Measurements from ENCODE around the gene LASP1. TPM values are rescaled to one million over a fixed set of nuclear protein-coding genes. Genes with fewer than 3 reads are reported as not detected.
A peak's percentile ranks its signal among the peaks of the same experiment; 100 is the strongest.

The LASP1 gene
- total and polyA plus RNA-seq, 2 of the 8 experiments (the other 6 are each of a cell fraction or from before 2014, with no cell fraction given), result 114 to 180 TPM

DNA sequence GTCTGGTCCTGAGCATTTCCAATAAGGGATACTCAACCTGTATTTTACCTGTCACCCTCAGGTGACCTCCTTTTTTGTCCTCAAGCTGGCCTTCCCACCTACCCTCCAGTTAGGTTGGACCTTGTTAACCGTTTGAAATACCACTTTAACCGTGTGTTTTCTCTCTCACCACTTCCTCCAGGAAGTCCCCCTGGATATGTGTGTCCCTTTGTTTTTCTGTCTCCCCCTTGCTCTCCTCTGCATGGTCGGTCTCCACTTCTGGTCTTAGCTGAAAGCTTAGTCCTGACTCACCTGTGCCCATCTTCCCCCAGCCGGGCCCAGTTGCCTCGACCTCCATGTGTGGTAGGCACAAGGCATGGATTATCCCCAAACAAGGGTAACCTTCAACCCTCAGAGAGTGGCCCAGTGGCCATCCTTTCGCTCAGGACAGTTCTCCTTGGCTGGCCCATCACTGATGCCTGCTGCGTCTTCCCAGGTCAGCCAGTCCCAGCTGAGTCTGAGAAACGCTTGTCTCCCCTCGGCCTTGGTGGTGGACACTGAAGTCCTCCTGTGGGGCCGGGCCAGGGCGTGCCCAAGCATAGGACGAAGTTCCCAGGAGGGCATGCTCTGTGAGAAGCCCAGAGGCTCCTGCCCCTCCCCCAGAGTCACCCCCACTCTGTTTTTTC is 20.0 kb downstream of the LASP1 start:
- Histone ChIP-seq H3K56ac (replicated peaks; ENCODE audit: insufficient read length, low read depth, low read length) (no peak overlapping the region), H2BK120ac (replicated peaks; ENCODE audit: low read depth, low read length) (no peak overlapping the region), H3K18ac (ENCODE audit: extremely low read depth, low read length) (peak overlapping the region; percentile 32; the same call in 1 of the 2 replicates), H2BK15ac (ENCODE audit: low read length) (no peak overlapping the region), H3K4ac (replicated peaks; ENCODE audit: insufficient read length, low read depth, low read length) (no peak overlapping the region), H3K23ac (ENCODE audit: insufficient read length) (no peak overlapping the region), H3K4me1 (replicated peaks in 1 of 4; ENCODE audit: control insufficient read depth in 3 of 4, insufficient read depth in 4 of 4, low read length in 3 of 4) (peaks cover 7 to 21% (median 14%) of the 10 kb centered on the region in 4 experiments), H3K36me3 (ENCODE audit: control insufficient read depth in 2 of 4, insufficient read depth in 4 of 4, low read length in 3 of 4) (peaks cover 0 to 18% (median 12%) of the 10 kb centered on the region in 4 experiments; a peak in 7 of 8 replicates), H2BK5ac (ENCODE audit: low read depth, low read length) (peak overlapping the region; percentile 52; the same call in 1 of the 2 replicates), H3K27me3 (replicated peaks in 1 of 4; ENCODE audit: control insufficient read depth in 3 of 4, extremely low read depth in 1 of 4, insufficient read depth in 3 of 4, low read length in 3 of 4) (no peaks in the 10 kb centered on the region), H2AK5ac (ENCODE audit: low read depth, low read length) (no peak overlapping the region), H3K4me3 (ENCODE audit: extremely low read depth in 1 of 4, insufficient read depth in 2 of 4, low read depth in 3 of 4, low read length in 4 of 4) (no peak overlapping the region), H3K9ac (replicated peaks in 1 of 4; ENCODE audit: extremely low read depth in 1 of 4, low read depth in 3 of 4, low read length in 3 of 4) (no peak overlapping the region), H4K8ac (ENCODE audit: extremely low read depth, insufficient read depth, low read length) (no peak overlapping the region), H3K79me1 (ENCODE audit: low read depth, low read length) (peaks cover 12% of the 10 kb centered on the region), H4K5ac (ENCODE audit: insufficient read length, low read depth, low read length) (no peak overlapping the region), H3K23me2 (ENCODE audit: low read depth, low read length) (no peaks in the 10 kb centered on the region), H3K14ac (ENCODE audit: insufficient read length) (no peak overlapping the region), H3K27ac (ENCODE audit: low read depth, low read length) (no peak overlapping the region; the same call in 1 of the 2 replicates), H4K91ac (replicated peaks; ENCODE audit: insufficient read length, low read length) (no peak overlapping the region), H2BK12ac (ENCODE audit: low read depth, low read length) (no peak overlapping the region), H2AFZ (ENCODE audit: low read length) (no peak overlapping the region), H3K79me2 (ENCODE audit: control insufficient read depth in 1 of 2, insufficient read depth in 2 of 2, low read length in 2 of 2) (peaks cover 0 to 39% of the 10 kb centered on the region in 2 experiments; a peak in 2 of 4 replicates), H3K4me2 (ENCODE audit: insufficient read depth in 1 of 2, low read depth in 2 of 2, low read length in 2 of 2) (no peak overlapping the region), H4K20me1 (replicated peaks in 1 of 2; ENCODE audit: control insufficient read depth in 1 of 2, insufficient read depth in 2 of 2, low read length in 2 of 2) (peaks cover 7 to 18% of the 10 kb centered on the region in 2 experiments), H2BK20ac (ENCODE audit: low read length) (no peak overlapping the region), H3K9me3 (ENCODE audit: insufficient read depth in 2 of 2, low read depth in 1 of 2, low read length in 1 of 2) (no peaks in the 10 kb centered on the region)
- no peak for FAIRE-seq
- WGBS, 2 experiments (ENCODE audit: extremely low coverage in 1 of 2, insufficient coverage in 1 of 2, insufficient read length in 1 of 2, insufficient replicate concordance in 2 of 2, low coverage in 1 of 2, low lambda C conversion rate in 2 of 2, missing lambda C conversion rate in 1 of 2), result 89% methylated on average over 12 of the region's 12 CpGs; no CpG with 5 or more reads in 1 of the 2 experiments
- DNase-seq (ENCODE audit: low read depth in 1 of 2, low spot score in 2 of 2), result no peak
- no peak for TF ChIP-seq BACH1 (IDR thresholded peaks at IDR 0.05; ENCODE audit: low read length)
- TF ChIP-seq TCF12 (IDR thresholded peaks at IDR 0.05; ENCODE audit: low read depth, low read length), result no peak
- TF ChIP-seq POU5F1 (IDR thresholded peaks at IDR 0.05; ENCODE audit: low read depth, low read length), result no peak
- TF ChIP-seq CHD2 (IDR thresholded peaks at IDR 0.05; ENCODE audit: low read length), result no peak
- TF ChIP-seq SIN3A (conservative IDR thresholded peaks at IDR 0.05 in 1 of 2, IDR thresholded peaks at IDR 0.05 in 1 of 2; ENCODE audit: low read depth in 1 of 2, low read length in 2 of 2), result no peak
- no peak for TF ChIP-seq JUN (IDR thresholded peaks at IDR 0.05; ENCODE audit: low read depth, low read length)
- TF ChIP-seq RBBP5 (IDR thresholded peaks at IDR 0.05; ENCODE audit: borderline replicate concordance, low read depth, low read length), result no peak
- TF ChIP-seq JUND (IDR thresholded peaks at IDR 0.05; ENCODE audit: low read length), result no peak
- TF ChIP-seq, protein P1, sequence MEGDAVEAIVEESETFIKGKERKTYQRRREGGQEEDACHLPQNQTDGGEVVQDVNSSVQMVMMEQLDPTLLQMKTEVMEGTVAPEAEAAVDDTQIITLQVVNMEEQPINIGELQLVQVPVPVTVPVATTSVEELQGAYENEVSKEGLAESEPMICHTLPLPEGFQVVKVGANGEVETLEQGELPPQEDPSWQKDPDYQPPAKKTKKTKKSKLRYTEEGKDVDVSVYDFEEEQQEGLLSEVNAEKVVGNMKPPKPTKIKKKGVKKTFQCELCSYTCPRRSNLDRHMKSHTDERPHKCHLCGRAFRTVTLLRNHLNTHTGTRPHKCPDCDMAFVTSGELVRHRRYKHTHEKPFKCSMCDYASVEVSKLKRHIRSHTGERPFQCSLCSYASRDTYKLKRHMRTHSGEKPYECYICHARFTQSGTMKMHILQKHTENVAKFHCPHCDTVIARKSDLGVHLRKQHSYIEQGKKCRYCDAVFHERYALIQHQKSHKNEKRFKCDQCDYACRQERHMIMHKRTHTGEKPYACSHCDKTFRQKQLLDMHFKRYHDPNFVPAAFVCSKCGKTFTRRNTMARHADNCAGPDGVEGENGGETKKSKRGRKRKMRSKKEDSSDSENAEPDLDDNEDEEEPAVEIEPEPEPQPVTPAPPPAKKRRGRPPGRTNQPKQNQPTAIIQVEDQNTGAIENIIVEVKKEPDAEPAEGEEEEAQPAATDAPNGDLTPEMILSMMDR (IDR thresholded peaks at IDR 0.05; ENCODE audit: control extremely low read depth in 1 of 3, insufficient read depth in 1 of 3, low read depth in 1 of 3, low read length in 3 of 3), result no peak
- POLR2A ChIA-PET (ENCODE audit: partially characterized antibody), result interaction anchor here (0.6 to 1.4 kb wide), 5 partner anchors 12 to 313 kb away, joined by 3 to 4 read pairs (median 3); no protein-coding TSS in a partner anchor
- CTCF ChIA-PET (ENCODE audit: partially characterized antibody), result interaction anchor here (1.6 kb wide), 1 partner anchor 25 kb away, joined by 4 read pairs; no protein-coding TSS in a partner anchor

Data from H1 (cell line).